ENCODE measurements around the gene FIS1.

FIS1 gene

DNA sequence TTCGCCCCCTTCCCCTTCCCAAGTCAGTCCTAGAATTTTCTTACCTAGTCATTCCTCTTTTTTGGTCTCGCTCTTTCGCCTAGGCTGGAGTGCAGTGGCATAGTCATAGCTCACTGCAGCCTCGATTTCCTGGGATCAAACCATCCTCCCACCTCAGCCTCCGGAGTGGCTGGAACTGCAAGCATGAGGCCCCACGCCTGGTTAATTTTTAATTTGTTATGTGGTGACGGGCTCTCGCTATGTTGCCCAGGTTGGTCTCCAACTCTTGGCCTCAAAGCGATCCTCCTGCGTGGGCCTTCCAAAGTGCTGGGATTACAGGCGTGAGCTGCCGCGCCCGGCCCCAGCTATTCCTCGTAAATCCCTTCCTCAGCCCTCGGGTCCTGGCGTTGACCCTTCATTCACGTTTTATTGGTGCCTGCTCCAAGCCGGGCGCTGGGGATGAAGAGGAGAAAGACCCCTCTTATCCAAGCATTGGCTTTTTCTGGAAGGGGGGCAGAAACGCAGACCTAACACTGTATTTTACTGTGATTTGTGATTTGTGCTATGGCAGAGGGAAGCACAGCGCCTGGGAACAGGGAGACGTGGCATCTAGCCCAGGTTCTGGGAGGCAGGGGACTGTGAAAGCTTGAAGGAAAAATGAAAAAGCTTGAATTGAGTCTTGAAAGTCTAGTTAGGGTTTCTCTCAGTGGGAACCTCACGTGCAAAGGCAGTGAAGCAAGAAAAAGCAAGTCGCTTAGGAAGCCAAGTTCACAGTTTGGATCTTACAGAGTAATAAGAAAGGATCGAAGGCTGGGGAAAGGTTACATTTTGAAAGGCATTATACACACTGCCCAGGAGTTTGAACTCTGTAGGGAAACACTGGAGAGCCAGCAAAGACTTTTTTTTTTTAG, 26.4 kb downstream of the FIS1 start:
- no peaks in the 10 kb centered on the region for H3K27me3 Mint-ChIP-seq
- H3K9me3 Mint-ChIP-seq, result no peaks in the 10 kb centered on the region
- H3K4me3 Mint-ChIP-seq, result peak overlapping the region; percentile 95
- ATAC-seq (replicated peaks; ENCODE audit: extremely low read depth, poor library complexity, severe bottlenecking) (no peak), DNase-seq (ENCODE audit: low spot score in 2 of 2) (no peak)
- peaks cover 20% of the 10 kb centered on the region for H3K36me3 Mint-ChIP-seq (ENCODE audit: insufficient read depth)
- peak overlapping the region; percentile 97 for H3K27ac Mint-ChIP-seq (ENCODE audit: low read depth)
- H3K4me1 Mint-ChIP-seq, result peaks cover 50% of the 10 kb centered on the region

DNA sequence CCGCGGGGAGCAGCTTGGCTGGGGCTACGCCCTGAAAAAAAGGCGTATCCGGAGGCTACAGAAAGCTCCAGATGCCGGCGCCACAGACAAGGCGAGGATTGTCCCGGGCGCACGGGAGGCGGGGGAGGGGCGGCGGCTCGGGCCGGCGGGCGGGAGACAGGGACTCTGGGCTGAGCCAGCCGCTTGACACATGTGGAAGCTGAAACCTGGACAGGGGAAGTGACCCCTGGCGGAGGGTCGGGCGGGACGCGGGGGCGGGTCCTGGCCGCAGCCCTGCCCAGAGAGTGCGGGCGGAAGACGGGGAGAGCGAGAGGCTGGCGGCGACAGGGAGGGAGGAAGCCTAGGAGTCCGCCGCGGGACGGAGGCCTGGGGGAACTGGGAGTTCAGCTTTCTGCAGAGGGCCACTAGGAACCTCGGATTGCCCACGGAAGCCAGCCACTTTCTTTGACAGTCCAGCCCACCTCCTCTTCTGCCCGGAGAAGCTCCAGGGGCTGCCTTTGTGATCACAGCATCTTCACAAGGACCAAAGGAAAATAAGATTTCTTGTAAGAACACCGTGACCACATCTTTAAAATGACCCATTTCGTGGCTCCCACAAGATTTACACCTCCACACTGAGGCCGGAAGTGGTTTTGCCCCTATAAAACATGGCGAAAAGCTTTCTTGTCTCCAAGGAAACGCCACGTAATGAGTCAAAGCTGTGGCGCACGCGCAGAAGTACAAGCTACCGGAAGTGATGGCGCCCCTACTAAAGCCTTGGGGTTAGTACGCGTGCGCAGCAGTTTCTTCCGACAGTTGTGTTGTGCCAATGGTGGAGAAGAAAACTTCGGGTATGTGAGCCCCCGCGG, 27.3 kb downstream of the FIS1 start, which contains the start of the genes PLOD3 and ZNHIT1:
Gene PLOD3, minus strand, starts transcription at position 194 of the 848 bp plus-strand sequence. CDS start 307 bp downstream, outside the sequence.
Gene ZNHIT1, plus strand, starts transcription at position 778 of the 848 bp plus-strand sequence. Its CDS starts 31 bp downstream, at position 809.
- DNase-seq (ENCODE audit: low spot score in 2 of 2) (peak; percentile 88 to 93), ATAC-seq (replicated peaks; ENCODE audit: extremely low read depth, poor library complexity, severe bottlenecking) (peak; percentile 83)
- Mint-ChIP-seq H3K4me1 (peaks cover 50% of the 10 kb centered on the region), H3K27me3 (no peaks in the 10 kb centered on the region), H3K9me3 (no peaks in the 10 kb centered on the region), H3K36me3 (ENCODE audit: insufficient read depth) (peaks cover 14% of the 10 kb centered on the region), H3K4me3 (peak within 1 kb of the TSS; percentile 95), H3K27ac (ENCODE audit: low read depth) (peak within 1 kb of the TSS; percentile 97)

DNA sequence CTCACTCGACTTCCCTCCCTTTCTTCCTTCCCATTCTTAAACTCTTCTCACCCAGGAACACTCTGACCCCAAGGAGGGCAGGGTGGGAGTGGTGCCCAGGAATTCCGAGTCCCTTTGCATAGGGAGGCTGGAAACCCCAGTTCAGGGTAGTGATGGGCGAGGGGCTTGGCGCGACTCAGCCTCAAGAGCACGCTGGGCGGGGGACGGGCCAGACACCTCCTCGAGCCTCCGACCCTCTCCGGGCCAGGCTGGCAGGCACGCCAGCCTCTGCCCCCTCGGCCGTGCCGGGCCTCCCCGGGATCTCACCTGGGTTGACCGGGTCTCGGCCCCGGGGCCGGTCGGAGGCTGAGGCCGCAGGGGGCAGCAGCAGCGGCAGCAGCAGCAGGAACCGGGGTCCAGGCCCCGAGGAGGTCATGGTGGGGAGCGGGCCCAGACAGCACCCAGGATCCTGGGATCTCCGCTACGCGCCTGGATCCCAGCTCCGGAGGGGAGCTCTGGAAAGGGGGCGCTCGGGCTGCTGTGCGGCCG, 28.0 kb downstream of the FIS1 start:
- Mint-ChIP-seq H3K4me1 (peaks cover 45% of the 10 kb centered on the region), H3K9me3 (no peaks in the 10 kb centered on the region), H3K4me3 (peak overlapping the region; percentile 95), H3K36me3 (ENCODE audit: insufficient read depth) (peaks cover 14% of the 10 kb centered on the region), H3K27me3 (no peaks in the 10 kb centered on the region), H3K27ac (ENCODE audit: low read depth) (peak overlapping the region; percentile 62)
- ATAC-seq (replicated peaks; ENCODE audit: extremely low read depth, poor library complexity, severe bottlenecking), result no peak
- DNase-seq (ENCODE audit: low spot score in 2 of 2), result no peak

DNA sequence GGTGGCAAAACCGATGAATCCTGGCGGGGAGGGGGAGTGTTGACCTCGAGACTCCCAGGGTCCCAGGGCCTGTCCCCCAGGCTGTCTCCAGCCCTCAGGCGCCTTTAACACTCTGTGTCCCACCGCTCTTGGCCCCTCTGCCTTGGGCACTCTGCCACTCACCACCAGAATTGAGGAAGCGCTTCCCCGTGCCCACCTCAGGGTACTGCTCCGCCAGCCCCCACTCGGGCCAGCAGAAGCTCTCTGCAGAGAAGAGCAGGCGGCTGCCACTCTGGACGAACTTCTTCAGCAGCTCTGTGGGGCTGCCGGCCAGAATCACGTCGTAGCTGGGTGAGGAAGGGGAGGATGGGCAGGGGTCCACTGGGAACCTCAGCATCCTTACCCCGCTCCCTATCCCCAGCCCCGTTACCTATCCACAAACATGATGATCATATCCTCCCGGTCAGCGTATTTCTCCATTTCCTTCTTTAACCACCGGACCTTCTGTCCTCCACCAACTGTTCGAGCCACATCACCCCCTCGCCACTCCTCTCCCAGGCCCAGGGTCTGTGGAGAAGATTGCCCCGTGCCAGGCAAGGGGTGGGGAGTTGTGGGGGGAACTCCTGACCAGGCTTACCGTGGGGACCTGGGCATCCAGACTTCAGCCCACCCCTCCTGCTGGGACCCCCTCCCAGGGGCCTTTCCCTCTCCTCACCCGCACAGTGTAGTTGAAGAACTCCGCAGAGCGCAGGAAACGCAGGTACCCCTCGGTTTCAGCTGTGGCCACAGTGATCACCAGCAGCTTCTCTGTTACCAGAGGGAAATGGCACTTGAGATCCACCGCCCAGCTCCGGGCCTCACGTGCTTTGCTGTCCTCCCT, 28.7 kb downstream of the FIS1 start:
- DNase-seq (ENCODE audit: low spot score in 2 of 2), result no peak
- H3K9me3 Mint-ChIP-seq, result no peaks in the 10 kb centered on the region

GRCh38 chr7:101212014-101212413, 32.9 kb downstream of the FIS1 start:
- ATAC-seq (replicated peaks; ENCODE audit: extremely low read depth, poor library complexity, severe bottlenecking) (no peak), DNase-seq (ENCODE audit: low spot score in 2 of 2) (no peak)
- Mint-ChIP-seq H3K4me3 (no peak overlapping the region), H3K9me3 (no peaks in the 10 kb centered on the region), H3K27ac (ENCODE audit: low read depth) (no peak overlapping the region), H3K36me3 (ENCODE audit: insufficient read depth) (peaks cover 4% of the 10 kb centered on the region), H3K27me3 (no peaks in the 10 kb centered on the region), H3K4me1 (peaks cover 16% of the 10 kb centered on the region)

More for the DNA sequence above, 28.7 kb downstream of the FIS1 start:
- Mint-ChIP-seq H3K27ac (ENCODE audit: low read depth) (peak overlapping the region; percentile 62), H3K4me3 (peak overlapping the region; percentile 95), H3K4me1 (peaks cover 39% of the 10 kb centered on the region), H3K27me3 (no peaks in the 10 kb centered on the region), H3K36me3 (ENCODE audit: insufficient read depth) (peaks cover 14% of the 10 kb centered on the region)
- ATAC-seq (replicated peaks; ENCODE audit: extremely low read depth, poor library complexity, severe bottlenecking), result no peak

- H3K9me3 Mint-ChIP-seq, result no peaks in the 10 kb centered on the region
- peaks cover 4% of the 10 kb centered on the region for H3K36me3 Mint-ChIP-seq (ENCODE audit: insufficient read depth)
- DNase-seq (ENCODE audit: low spot score in 2 of 2) (no peak), ATAC-seq (replicated peaks; ENCODE audit: extremely low read depth, poor library complexity, severe bottlenecking) (no peak)
- peaks cover 11% of the 10 kb centered on the region for H3K4me1 Mint-ChIP-seq
- H3K4me3 Mint-ChIP-seq, result no peak overlapping the region
- no peak overlapping the region for H3K27ac Mint-ChIP-seq (ENCODE audit: low read depth)
- no peaks in the 10 kb centered on the region for H3K27me3 Mint-ChIP-seq
These were observed 33.4 kb downstream of the FIS1 start for GRCh38 chr7:101211501-101211900.

- no peak overlapping the region for H3K4me3 Mint-ChIP-seq
- H3K9me3 Mint-ChIP-seq, result no peaks in the 10 kb centered on the region
- H3K4me1 Mint-ChIP-seq, result no peaks in the 10 kb centered on the region
- ATAC-seq (replicated peaks; ENCODE audit: extremely low read depth, poor library complexity, severe bottlenecking), result no peak
- no peak for DNase-seq (ENCODE audit: low spot score in 2 of 2)
- no peaks in the 10 kb centered on the region for H3K27me3 Mint-ChIP-seq
- H3K36me3 Mint-ChIP-seq (ENCODE audit: insufficient read depth), result peaks cover 1% of the 10 kb centered on the region
- H3K27ac Mint-ChIP-seq (ENCODE audit: low read depth), result no peak overlapping the region
These were observed 34.7 kb downstream of the FIS1 start for GRCh38 chr7:101210143-101210542.

DNA sequence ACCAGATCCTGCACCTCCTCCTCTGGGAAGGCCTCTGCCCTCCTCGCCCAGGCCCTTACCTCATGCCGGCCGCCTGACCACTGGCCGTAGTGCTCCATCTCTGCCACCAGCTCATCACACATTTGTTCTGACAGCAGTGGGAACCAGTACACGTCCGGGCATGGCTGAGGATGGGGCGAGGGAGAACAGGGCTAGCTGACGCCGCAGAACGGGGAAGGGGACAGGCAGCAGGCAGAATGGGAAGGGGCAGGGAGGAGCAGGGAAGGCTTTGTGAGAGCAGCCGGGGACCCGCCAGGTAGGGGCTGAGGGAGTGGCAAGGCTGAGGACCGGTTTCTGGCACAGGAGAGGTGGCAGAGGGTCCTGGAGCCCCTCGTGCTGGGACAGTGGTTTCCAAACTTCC, 36.1 kb downstream of the FIS1 start:
- Mint-ChIP-seq H3K27me3 (no peaks in the 10 kb centered on the region), H3K9me3 (no peaks in the 10 kb centered on the region), H3K4me3 (no peak overlapping the region), H3K36me3 (ENCODE audit: insufficient read depth) (peaks cover 1% of the 10 kb centered on the region), H3K27ac (ENCODE audit: low read depth) (no peak overlapping the region), H3K4me1 (peaks cover 2% of the 10 kb centered on the region)
- DNase-seq (ENCODE audit: low spot score in 2 of 2) (no peak), ATAC-seq (replicated peaks; ENCODE audit: extremely low read depth, poor library complexity, severe bottlenecking) (no peak)

GRCh38 chr7:101207459-101207858, 37.4 kb downstream of the FIS1 start:
- H3K4me3 Mint-ChIP-seq, result no peak overlapping the region
- H3K4me1 Mint-ChIP-seq, result peaks cover 5% of the 10 kb centered on the region
- peaks cover 1% of the 10 kb centered on the region for H3K36me3 Mint-ChIP-seq (ENCODE audit: insufficient read depth)
- H3K9me3 Mint-ChIP-seq, result no peaks in the 10 kb centered on the region
- H3K27ac Mint-ChIP-seq (ENCODE audit: low read depth), result no peak overlapping the region
- DNase-seq (ENCODE audit: low spot score in 2 of 2), result no peak
- ATAC-seq (replicated peaks; ENCODE audit: extremely low read depth, poor library complexity, severe bottlenecking), result no peak
- peaks cover 10% of the 10 kb centered on the region for H3K27me3 Mint-ChIP-seq

DNA sequence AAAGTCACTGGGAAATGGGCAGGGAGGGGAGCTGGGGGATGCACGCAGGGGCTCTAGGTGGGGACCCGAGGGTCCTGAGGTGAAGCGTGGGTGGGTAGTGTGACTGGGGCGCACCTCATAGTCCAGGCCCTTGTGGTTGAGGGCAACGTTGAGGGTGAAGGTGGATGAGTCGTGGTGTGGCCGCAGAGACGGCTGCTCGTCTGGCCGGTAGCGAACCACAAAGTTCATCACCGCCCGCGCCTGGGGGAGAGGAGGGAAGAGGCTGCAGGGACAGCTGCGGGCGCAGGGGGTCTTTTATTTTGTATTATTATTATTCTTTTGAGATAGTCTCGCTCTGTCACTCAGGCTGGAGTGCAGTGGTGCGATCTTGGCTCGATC, 38.2 kb downstream of the FIS1 start:
- Mint-ChIP-seq H3K27ac (ENCODE audit: low read depth) (no peak overlapping the region), H3K4me3 (no peak overlapping the region), H3K36me3 (ENCODE audit: insufficient read depth) (peaks cover 1% of the 10 kb centered on the region), H3K9me3 (no peaks in the 10 kb centered on the region), H3K4me1 (peaks cover 5% of the 10 kb centered on the region), H3K27me3 (peaks cover 18% of the 10 kb centered on the region)
- DNase-seq (ENCODE audit: low spot score in 2 of 2), result no peak
- ATAC-seq (replicated peaks; ENCODE audit: extremely low read depth, poor library complexity, severe bottlenecking), result no peak

GRCh38 chr7:101205901-101206664, 38.8 kb downstream of the FIS1 start:
- H3K9me3 Mint-ChIP-seq, result no peaks in the 10 kb centered on the region
- peaks cover 6% of the 10 kb centered on the region for H3K4me1 Mint-ChIP-seq
- H3K27ac Mint-ChIP-seq (ENCODE audit: low read depth), result peak overlapping the region; percentile 82
- ATAC-seq (replicated peaks; ENCODE audit: extremely low read depth, poor library complexity, severe bottlenecking), result no peak
- H3K4me3 Mint-ChIP-seq, result no peak overlapping the region
- H3K27me3 Mint-ChIP-seq, result peaks cover 23% of the 10 kb centered on the region
- peaks cover 1% of the 10 kb centered on the region for H3K36me3 Mint-ChIP-seq (ENCODE audit: insufficient read depth)
- no peak for DNase-seq (ENCODE audit: low spot score in 2 of 2)

All from central memory CD8-positive, alpha-beta T cell (primary cell).